NT2/D1 (cell line): ENCODE results near the gene RSAD1.

Source experiments
- SUZ12 ChIP-seq: IDR thresholded peaks from 2 replicates; pipeline ENCODE4 v1.6.1; 2011; ENCODE audit not compliant: insufficient read length, insufficient read depth; ENCODE audit errors: extremely low read depth
- YY1 ChIP-seq: IDR thresholded peaks from 2 replicates; pipeline ENCODE4 v1.6.1; 2011; ENCODE audit not compliant: insufficient read length, insufficient read depth
- ZNF274 ChIP-seq: IDR thresholded peaks from 2 replicates; pipeline ENCODE4 v1.6.1; 2011; ENCODE audit warnings: mild to moderate bottlenecking, low read depth, low read length

DNA sequence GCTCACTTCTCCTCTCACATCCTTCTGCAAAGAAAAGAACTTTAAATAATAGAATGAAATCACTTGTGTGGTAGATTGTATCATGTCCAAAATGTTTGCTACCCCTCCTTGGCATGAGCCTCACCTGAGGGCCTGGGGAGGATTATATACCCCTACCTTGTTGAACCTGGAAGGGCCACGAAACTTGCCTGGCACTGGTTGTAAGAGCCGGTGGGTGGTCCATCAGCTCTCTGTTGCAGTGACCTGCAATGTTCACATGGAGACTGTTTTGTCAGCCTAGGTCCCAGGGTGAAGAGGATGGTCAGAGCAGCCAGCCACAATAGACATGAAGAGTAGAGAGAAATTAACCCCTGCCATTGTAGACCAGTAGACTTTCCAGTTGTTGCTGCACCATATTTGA, 10.2 kb downstream of the RSAD1 start:
- TF ChIP-seq YY1 (no peak), ZNF274 (no peak), SUZ12 (no peak)
